HG02610 (cell line): ENCODE measurements around the gene CDK19.

Experiments used
- ATAC-seq: cut with Tn5 transposase; IDR thresholded peaks from one replicate; pipeline ENCODE4 v1.9.1; 2021; ENCODE audit warnings: mild to moderate bottlenecking, moderate library complexity; ENCODE audit not compliant: unreplicated experiment

The CDK19 gene

DNA sequence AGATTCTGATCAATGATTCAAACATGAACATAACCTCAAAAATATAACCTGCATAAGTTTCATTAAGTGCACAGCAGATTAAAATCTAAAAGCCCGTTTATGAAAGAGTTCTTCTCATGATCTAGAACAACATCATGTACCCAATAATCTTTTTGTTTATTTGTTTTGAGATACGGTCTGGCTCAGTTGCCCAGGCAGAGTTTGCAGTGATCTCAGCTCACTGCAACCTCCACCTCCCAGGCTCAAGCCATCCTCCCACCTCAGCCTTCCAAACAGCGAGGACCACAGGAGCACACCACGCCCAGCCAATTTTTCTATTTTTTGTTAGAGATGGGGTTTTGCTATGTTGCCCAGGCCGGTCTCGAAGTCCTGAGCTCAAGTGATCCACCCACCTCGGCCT is 149.7 kb downstream of the CDK19 start:
- no peak for ATAC-seq

DNA sequence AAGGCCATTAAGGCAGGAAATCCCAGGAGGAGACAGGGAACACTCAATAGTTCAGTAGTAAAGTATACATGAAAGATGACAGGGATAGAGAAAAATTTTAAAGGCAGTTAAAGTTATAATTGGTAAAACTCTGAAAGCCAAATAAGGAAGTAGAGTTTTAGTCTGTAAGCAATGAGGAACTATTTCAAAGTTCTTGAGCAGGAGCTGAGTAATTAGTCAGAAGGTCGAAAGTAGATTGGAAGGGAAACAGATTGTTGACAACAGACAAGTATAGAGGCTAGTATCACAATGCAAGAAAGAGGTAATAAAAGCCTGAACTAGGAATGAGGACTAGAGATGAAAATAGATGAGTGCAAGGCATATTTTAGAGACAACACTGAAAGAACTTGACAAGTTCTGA is 150.3 kb downstream of the CDK19 start:
- no peak for ATAC-seq

DNA sequence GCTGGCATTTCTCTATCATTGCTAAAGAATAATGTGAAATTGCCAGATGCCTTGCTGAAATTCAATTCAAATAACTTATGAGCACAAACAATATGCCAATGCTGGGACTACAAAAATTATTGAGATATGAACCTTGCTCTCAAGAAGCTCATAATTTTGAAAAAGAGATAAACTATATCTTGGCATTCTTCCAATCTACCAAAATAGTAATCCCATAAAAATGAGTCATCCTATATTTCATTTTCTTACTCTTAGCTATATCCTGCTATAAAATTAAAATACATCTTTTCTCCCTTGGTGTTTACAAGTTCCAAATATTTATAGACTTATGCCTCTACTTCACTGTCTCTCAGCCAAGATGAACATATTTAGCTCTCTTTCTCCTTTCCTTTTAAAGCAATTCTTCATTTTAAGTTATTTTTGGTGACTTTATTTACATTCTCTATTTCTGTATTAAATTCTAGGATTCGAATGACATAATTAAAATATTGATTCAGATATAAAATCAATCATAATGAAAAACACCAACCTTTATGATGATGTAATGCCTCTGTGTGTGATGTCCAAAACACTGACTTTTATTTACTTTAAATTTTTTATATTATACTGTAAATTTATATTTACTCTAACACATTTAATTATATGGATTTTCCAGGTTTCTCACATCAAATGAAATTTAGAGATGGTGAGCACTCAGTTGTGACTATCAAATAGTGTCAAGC is 152.6 kb downstream of the CDK19 start:
- no peak for ATAC-seq

DNA sequence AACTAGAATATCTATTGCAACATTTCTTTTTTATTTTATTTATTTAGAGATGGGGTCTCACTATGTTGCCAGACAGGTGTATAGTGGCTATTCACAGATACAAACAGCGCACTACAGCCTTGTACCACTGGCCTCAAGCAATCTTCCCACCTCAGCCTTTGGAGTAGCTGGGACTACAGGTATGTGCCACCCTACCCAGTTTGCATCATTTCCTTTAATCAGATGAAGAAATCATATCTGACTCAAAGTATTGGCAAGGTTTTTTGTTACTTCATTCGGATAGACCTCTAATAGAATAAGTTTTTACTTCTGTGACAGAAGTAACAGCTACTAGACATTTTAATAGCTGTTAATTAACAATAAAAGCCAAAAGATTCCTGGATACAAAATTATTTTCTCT is 153.9 kb downstream of the CDK19 start:
- ATAC-seq, result no peak

DNA sequence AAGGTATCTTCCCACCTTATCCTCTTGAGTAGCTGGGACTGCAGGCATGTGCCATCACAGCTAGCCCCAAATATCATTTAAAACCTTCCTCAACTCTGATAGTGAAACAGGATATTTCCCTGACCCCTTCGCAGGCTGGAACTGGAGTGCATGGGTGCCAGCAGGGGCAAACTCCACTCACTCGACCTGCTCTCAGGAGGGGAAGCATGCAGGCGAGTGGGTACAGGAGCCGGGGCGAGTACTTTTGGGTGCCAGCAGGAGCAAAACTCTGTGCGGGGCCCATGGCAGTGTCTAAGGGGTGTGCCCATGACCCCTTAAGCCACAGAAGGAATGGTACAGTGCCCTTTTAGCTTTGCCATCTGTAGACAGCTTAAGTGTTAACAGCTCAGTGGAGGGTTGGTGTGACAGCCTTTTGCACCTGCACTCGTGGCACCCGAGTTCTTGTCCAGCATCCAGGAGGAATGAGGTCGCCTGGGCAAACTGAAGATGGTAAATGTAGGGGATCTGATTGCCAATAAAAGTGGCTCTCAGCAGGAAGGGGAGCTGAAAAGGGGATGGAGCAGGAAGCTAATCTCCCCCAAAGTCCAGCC is 155.1 kb downstream of the CDK19 start:
- no peak for ATAC-seq

DNA sequence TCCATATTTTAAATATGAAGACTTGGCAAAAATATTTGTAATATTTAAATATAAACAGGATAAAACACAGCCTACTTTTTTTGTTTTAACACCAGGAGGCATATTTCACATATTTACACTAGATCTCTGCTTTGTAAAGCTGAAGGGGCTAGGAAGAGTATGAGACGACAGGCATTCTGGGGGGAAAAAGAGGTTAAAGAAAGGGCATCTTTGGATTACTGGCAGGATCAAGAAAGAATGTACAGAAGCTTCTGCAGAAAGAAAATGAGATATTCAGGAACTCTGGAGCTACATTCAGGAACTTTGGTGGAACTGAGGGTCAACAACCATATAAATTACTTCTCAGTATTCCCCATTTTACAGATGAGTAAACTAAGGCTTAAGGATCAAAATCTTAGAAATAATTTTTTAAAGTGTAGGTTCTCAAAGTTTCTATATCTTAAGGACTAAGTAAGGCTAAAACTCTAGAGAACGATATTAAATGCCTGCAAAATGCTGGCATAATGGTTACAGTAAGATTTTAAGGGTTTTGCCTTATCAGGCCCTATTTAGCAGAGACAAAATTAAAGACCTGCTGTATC is 156.5 kb downstream of the CDK19 start:
- ATAC-seq, result no peak

DNA sequence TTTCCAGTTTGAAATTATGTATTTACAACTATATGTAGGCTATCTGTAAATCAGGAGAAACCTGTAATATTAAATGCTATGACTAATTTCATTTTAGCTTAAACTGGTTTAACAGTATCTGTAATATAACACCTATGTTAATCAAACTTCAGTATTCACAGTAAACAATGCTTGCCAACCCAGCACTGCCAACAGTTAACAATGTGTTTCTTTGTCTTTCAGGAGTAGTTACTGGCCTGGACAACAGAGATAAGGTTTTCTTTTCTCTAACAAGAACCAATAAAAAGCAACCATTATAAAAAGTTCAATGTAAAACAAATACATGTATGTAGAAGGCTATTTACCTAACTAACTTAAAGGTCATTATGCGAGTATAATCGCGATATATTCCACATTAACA is 158.8 kb downstream of the CDK19 start:
- ATAC-seq, result no peak

DNA sequence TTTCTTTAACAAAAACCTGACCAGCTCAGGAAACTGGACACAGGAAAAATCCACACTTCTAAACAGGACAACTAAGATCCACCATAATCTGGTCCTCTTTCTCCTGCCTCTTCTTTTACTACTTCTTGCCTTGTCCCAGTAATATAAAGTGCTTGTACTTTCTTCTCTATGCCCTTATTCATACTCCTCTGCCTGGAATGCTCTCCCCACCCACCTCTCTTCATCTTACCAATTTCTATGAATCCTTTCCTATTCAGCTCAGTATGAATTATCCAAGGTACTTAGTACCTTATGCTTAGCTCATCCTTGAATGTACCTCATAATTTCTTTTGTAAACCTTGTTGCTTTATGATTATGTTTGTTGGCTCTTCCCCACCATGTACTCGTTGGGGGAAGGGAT is 159.4 kb downstream of the CDK19 start:
- ATAC-seq, result no peak

DNA sequence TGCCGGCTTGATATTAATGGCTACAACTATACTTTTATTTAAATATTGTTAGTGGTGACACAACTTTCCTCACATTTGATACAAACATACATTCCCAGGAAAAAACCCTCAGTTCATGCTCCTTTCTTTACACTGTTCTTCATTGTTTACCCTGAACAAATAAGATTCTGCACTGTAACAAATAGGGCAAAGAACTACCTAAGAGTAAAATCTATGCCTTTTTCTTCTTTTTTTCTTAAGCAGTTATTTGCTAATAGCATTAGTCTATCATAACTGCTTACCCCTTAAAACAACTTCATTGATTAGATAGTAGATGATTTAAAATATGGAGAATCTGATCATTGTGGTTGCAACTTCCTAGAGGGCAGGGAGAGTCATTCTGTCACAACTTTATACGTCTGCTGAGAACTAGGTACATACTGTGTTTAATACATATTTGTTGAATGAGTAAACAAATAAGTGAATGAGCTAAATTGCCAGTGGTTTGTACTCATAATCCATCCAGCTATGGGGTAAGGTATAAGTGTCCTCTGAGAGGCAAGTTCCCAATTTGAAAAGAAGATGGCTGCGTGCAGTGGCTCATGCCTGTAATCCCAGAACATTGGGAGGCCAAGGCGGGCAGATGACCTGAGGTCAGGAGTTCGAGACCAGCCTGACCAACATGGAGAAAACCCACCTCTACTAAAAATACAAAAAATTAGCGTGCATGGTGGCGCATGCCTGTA is 161.0 kb downstream of the CDK19 start:
- no peak for ATAC-seq

DNA sequence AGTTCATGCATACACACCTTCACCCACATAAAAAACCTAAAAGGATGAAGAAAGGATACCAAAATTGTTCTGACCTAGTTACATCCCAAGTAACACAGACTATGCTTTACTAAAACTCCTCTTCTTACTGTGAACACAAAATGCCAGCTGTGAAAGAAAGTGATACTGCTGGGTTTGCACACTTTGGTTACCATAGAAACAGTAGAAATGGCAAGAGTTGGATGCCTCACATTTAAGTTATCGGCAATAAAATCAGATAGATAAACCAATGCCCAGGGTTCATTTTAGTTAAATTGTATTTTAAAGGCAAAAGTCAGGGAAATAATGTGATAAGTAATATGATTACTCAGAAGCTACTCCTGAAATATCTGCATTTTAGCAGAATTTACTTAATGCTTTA is 161.9 kb downstream of the CDK19 start:
- ATAC-seq, result no peak

DNA sequence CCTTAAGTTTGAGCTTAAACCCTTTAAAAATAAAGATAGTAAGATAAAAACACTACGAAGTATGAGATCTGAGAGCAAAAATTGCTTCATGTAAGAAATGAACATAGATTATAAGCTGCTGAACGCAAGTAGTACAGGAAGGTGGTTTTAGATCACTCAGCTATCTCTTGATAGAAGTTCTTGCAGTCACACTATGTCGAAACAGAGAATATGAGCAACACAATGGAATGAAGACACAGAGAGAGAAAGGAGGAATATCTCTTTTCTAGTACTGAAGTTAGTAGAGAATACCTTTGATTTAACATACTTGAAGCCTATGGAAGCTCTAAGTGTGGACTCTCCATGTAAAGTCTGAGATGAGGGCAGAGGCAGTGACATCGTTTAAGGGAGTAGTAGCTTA is 162.7 kb downstream of the CDK19 start:
- ATAC-seq, result no peak

DNA sequence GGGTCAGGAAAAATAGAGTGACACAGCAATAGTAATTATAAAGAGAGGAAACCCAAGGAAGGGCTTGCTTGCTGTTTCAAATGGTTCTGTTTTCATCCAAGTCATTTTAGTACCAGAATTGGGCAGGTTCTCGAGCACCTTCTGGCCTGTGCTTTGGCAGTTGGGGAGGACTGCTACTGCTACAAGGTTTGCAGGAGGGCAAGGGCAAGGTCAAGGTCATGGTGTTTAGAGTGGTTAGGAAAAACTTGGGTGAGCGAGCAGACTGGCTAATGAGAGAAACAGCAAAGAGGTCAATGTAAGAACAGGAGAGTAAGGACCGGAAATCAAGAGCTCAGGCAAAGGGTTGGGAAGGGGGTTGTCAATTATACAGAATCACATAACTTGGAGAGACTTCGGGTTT is 164.5 kb downstream of the CDK19 start:
- ATAC-seq, result no peak

DNA sequence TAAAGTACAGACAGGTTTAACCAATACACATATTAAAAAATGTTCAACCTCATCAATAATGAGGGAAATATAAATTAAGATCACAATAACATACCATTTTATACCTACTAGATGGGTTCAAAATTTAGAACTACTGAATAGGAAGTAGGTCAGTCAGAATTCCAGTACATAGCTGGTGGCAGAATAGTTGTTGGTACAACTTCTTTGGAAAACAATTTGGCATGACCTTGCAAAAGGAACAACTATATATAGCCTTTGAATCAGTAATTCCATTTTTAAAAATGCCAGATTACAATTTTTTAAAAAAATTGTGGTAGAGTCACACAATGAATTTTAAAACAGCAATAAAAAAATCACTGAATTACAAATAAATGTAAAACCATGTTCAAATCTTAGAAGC is 165.6 kb downstream of the CDK19 start:
- ATAC-seq, result no peak

DNA sequence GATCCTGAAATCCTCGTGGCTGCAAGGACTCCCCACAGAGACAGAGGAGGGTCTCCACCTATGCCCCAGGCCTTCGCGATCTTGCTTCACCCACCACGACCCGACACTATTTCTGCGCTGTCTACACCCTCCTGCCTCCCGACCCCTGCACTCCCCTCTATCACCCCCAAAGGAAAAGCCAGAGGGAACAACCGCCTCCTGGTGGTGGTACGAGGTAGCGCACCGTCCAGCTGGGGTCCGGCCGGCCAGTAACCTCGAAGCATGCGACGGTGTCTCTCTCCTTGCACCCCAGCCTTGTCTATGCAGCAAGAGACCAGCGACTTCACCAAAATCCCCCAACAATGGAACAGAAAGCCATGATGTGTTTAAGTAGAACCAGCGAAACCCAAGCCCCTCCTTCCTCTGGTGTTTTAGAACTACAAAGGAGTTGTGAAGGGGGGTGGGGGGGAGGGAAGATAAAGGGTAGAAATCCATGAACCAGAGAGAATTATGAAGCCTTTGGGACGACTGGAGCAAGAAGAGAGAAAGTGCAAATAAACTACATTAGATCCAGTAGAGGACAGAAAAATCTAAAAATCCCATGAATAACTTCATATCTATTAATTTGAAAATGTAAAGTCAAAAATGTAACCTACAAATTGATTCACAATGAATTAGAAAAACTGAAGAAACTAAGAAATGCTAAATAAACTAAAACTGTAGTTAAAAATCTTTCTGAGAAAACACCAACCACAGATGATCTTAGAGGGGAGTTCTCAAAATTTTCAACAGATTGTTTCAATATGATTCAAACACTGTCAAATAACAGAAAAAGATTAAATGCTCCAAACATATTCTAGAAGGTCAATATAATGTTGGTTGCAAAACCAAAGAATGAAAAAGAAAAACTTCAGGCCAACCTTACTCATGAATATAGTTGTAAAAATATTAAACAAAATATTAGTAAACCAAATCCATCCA is 168.0 kb downstream of the CDK19 start:
- no peak for ATAC-seq

DNA sequence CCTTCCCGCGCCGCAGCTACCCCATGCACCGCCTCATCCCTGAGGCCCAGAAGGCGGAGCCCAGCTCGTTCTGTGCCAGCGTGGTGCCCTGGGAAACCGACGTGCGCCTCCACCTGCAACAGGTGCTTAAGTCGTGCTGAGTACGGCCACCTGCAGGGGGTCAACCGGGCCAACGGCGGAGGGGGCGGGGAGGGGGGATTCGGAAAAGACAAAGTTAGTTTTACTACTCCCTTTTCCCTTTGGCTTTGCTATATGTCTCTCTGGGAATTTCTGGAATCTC is 168.9 kb downstream of the CDK19 start:
- ATAC-seq, result no peak

DNA sequence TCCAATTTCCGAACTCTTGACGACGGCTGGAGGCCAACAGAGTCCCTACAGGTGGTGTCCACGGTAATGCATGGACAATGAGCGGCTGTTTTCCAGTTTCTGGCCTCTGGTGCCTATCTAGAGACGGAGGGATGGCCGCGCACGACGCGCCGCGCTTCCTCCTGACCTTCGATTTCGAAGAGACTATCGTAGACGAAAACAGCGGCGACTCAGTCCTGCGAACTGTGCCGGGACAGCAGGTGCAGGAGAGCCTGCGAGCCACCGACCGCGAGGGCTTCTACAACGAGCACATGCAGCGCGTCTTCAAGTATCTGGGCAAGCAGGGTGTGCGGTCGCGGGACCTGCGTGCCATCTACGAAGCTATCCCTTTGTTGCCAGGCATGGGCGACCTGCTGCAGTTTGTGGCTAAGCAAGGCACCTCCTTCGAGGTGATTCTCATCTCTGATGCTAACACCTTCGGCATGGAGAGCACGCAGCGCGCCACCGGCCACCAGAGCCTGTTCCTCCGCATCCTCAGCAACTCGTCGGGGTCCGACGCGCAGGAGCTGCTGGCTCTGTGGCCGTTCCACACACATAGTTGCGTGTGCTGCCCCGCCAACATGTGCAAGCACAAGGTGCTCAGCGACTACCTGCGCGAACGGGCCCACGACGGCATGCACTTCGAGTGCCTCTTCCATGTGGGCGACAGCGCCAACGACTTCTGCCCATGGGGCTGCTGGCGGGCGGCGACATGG is 169.4 kb downstream of the CDK19 start:
- ATAC-seq, result no peak

DNA sequence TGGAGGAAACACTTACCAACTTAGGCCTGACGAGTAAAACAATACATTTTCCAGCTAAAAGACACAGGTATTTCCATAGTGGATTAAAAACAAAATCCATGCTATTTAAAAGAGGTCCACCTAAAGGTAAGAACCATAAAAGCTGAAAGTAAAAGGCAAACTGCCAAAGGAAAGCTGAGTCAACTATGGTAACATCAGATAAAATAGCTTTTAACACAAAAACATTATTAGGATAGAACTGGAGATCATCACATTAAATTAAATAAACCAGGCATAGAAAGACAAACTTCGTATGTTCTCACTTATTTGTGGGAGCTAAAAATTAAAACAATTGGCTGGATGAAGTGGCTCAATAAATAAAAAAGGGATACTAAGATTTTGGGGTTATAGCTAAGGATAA is 172.1 kb downstream of the CDK19 start:
- ATAC-seq, result no peak

DNA sequence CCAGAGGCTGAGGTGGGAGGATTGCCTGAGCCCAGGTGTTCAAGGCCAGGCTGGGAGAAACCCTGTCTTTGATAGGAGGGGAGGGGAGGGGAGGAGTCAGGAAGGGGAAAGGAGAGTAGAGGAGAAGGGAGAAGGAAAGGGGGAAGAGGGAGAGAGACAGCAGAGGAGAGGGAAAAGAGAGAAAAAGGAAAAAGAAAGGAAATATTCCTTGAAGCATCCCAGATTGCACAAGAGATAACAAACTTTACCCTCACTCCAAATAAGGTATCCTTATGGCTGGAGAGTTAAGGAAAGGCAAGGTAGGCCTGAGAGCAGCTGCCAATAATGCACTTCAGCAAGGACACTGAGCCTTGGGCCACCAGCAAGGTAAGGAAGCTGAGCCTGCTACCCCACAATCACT is 172.6 kb downstream of the CDK19 start:
- no peak for ATAC-seq

DNA sequence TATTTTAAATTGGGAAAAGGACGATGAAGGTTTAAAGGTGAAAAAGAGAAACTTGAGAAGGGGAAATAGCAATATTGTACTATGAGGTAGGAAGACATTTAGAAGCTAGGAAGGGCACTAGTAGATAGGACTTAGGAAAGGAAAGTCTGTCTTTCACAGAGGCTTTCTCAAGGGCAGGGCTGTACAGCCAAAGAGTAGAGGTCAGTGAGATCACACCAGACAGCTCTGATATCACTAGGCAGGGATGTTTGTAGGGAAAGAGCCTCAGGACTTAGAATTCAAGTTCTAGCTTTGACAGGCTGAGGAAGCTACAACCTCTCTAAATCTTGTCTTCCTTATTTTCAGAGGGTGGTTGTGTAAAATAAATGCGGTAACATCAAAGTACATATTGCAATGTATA is 178.5 kb downstream of the CDK19 start:
- no peak for ATAC-seq

DNA sequence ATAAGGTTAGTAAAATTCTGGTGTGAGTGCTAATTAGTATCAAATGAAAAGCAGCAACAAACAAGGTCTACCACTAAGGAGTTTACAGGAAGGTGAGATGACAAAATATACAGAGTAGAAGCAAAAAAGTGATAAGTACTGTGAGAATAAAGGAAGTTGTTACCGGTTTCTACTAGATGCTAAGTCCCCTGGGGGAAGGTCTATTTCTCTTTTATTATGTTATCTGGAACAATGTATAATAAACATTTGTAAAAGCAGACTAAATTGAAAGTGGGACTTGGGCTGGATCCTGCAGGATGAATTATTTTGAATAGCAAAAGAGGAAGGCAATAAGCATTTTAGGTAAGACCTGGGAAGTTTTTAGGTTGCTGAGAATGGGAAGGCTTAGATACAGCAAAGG is 180.2 kb downstream of the CDK19 start:
- no peak for ATAC-seq
